NCI-H146 (cell line): ENCODE results near the gene SGO2.
"Not testable (repeated sequence)": the region's sequence is repeated elsewhere in the genome, so short reads cannot be mapped to it uniquely, and the experiment has no call there.

Source experiments
- DNase-seq: peaks from one replicate; lab custom pipeline; 2025; lab: John Stamatoyannopoulos, UW

Gene SGO2

GRCh38 chr2:200592406-200593075 is 66.5 kb downstream of the SGO2 start:
- no peak for DNase-seq

- no peak for DNase-seq
Measured at GRCh38 chr2:200593905-200594304, 67.9 kb downstream of the SGO2 start.

GRCh38 chr2:200595913-200596312 is 69.9 kb downstream of the SGO2 start:
- DNase-seq = no peak

GRCh38 chr2:200596774-200597570 is 71.0 kb downstream of the SGO2 start:
- no peak for DNase-seq

- DNase-seq = no peak
Measured at GRCh38 chr2:200599206-200599605, 73.2 kb downstream of the SGO2 start.

GRCh38 chr2:200600549-200601225 is 74.7 kb downstream of the SGO2 start:
- DNase-seq = no peak

GRCh38 chr2:200602584-200602983 is 76.6 kb downstream of the SGO2 start:
- DNase-seq = no peak

- DNase-seq = no peak
Measured at GRCh38 chr2:200603972-200604371, 78.0 kb downstream of the SGO2 start.

- no peak for DNase-seq
Measured at GRCh38 chr2:200604571-200605255, 78.7 kb downstream of the SGO2 start.

GRCh38 chr2:200608341-200609027 is 82.5 kb downstream of the SGO2 start:
- no peak for DNase-seq

- no peak for DNase-seq
Measured at GRCh38 chr2:200609028-200609614, 83.1 kb downstream of the SGO2 start.

GRCh38 chr2:200610217-200610616 is 84.2 kb downstream of the SGO2 start:
- not testable (repeated sequence) for DNase-seq

- no peak for DNase-seq
Measured at GRCh38 chr2:200613692-200614091, 87.7 kb downstream of the SGO2 start.

GRCh38 chr2:200614249-200614648 is 88.2 kb downstream of the SGO2 start:
- no peak for DNase-seq

GRCh38 chr2:200615247-200615646 is 89.2 kb downstream of the SGO2 start:
- DNase-seq = no peak

GRCh38 chr2:200616193-200616592 is 90.2 kb downstream of the SGO2 start:
- DNase-seq = no peak

- DNase-seq = no peak
Measured at GRCh38 chr2:200616656-200617055, 90.6 kb downstream of the SGO2 start.

- DNase-seq = no peak
Measured at GRCh38 chr2:200617156-200618053, 91.4 kb downstream of the SGO2 start.

GRCh38 chr2:200618054-200618419 is 92.0 kb downstream of the SGO2 start:
- no peak for DNase-seq

GRCh38 chr2:200618590-200619021 is 92.6 kb downstream of the SGO2 start:
- DNase-seq = no peak
